NT2/D1 (cell line): ENCODE measurements around the gene CCDC40.

ENCODE experiments used
- SUZ12 ChIP-seq: IDR thresholded peaks from 2 replicates; pipeline ENCODE4 v1.6.1; 2011; ENCODE audit not compliant: insufficient read length, insufficient read depth; ENCODE audit errors: extremely low read depth
- YY1 ChIP-seq: IDR thresholded peaks from 2 replicates; pipeline ENCODE4 v1.6.1; 2011; ENCODE audit not compliant: insufficient read length, insufficient read depth
- ZNF274 ChIP-seq: IDR thresholded peaks from 2 replicates; pipeline ENCODE4 v1.6.1; 2011; ENCODE audit warnings: mild to moderate bottlenecking, low read depth, low read length

DNA sequence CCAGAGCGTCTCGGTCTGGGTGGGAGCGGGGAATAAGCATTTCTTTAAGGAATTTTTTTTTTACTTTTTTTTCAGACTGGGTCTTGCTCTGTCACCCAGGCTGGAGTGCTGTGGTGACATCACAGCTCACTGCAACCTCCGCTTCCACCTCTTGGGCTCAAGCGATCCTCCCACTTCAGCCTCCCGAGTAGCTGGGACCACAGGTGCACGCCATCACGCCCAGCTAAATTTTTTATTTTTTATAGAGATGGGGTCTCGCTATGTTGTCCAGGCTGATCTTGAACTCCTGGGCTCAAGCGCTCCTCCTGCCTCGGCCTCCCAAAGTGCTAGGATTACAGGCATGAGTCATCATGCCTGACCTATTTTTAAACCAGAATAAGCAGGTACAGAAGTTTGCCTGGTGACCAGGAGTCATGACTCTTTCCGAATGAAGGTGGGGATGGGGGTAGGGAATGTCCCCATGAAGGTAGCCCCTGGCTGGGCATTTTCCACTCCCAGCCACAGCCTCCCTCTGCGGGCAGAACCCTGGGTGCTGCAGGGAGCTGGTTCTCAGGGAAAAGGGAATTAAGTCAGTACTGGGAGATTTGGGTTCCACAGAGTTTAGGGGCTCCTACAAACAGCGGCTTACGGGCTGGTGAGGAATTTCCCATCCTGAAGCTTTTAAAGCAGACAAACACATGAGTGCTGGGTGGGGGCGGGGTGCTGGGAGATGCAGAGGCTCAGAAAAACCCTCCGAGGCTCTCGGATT lies 49.1 kb upstream of the CCDC40 start:
- TF ChIP-seq ZNF274 (no peak), SUZ12 (no peak), YY1 (no peak)
